GM18499 (cell line): ENCODE measurements around the gene MICU1.
"Not testable (repeated sequence)": the region's sequence is repeated elsewhere in the genome, so short reads cannot be mapped to it uniquely, and the experiment has no call there.

Experiments
- ATAC-seq: cut with Tn5 transposase; IDR thresholded peaks from one replicate; pipeline ENCODE4 v1.9.1; 2021; ENCODE audit warnings: moderate number of reproducible peaks; ENCODE audit not compliant: insufficient read depth, unreplicated experiment

The MICU1 gene

GRCh38 chr10:72509941-72510340 is 115.9 kb downstream of the MICU1 start:
- ATAC-seq = no peak

GRCh38 chr10:72509206-72509799 is 116.6 kb downstream of the MICU1 start:
- ATAC-seq = no peak

- ATAC-seq = no peak
Measured at GRCh38 chr10:72508033-72508432, 117.8 kb downstream of the MICU1 start.

GRCh38 chr10:72506474-72506873 is 119.4 kb downstream of the MICU1 start:
- ATAC-seq = no peak

GRCh38 chr10:72505435-72505834 is 120.4 kb downstream of the MICU1 start:
- ATAC-seq = no peak

- no peak for ATAC-seq
Measured at GRCh38 chr10:72503694-72504438, 122.0 kb downstream of the MICU1 start.

- ATAC-seq = no peak
Measured at GRCh38 chr10:72503241-72503640, 122.6 kb downstream of the MICU1 start.

GRCh38 chr10:72502581-72502980 is 123.3 kb downstream of the MICU1 start:
- ATAC-seq = no peak

GRCh38 chr10:72499701-72500100 is 126.2 kb downstream of the MICU1 start:
- ATAC-seq = no peak

- ATAC-seq = no peak
Measured at GRCh38 chr10:72490951-72491350, 134.9 kb downstream of the MICU1 start.

GRCh38 chr10:72487521-72487920 is 138.4 kb downstream of the MICU1 start:
- ATAC-seq = no peak

GRCh38 chr10:72487116-72487515 is 138.8 kb downstream of the MICU1 start:
- no peak for ATAC-seq

GRCh38 chr10:72485701-72486100 is 140.2 kb downstream of the MICU1 start:
- ATAC-seq = no peak

- no peak for ATAC-seq
Measured at GRCh38 chr10:72484521-72484920, 141.4 kb downstream of the MICU1 start.

- no peak for ATAC-seq
Measured at GRCh38 chr10:72483471-72483870, 142.4 kb downstream of the MICU1 start.

- no peak for ATAC-seq
Measured at GRCh38 chr10:72480861-72481260, 145.0 kb downstream of the MICU1 start.

- no peak for ATAC-seq
Measured at GRCh38 chr10:72477463-72477862, 148.4 kb downstream of the MICU1 start.

- ATAC-seq = no peak
Measured at GRCh38 chr10:72472306-72472705, 153.6 kb downstream of the MICU1 start.

GRCh38 chr10:72470666-72471065 is 155.2 kb downstream of the MICU1 start:
- ATAC-seq = no peak

- ATAC-seq = not testable (repeated sequence)
Measured at GRCh38 chr10:72467064-72467463, 158.8 kb downstream of the MICU1 start.

- no peak for ATAC-seq
Measured at GRCh38 chr10:72466018-72466417, 159.9 kb downstream of the MICU1 start.

- no peak for ATAC-seq
Measured at GRCh38 chr10:72464438-72464837, 161.4 kb downstream of the MICU1 start.
